ENCODE results near the gene TGFBR3.
A peak's percentile ranks its signal among the peaks of the same experiment; 100 is the strongest.

GRCh38 chr1:91744953-91745639, 140.9 kb downstream of the TGFBR3 start:
- TF ChIP-seq, protein P1, sequence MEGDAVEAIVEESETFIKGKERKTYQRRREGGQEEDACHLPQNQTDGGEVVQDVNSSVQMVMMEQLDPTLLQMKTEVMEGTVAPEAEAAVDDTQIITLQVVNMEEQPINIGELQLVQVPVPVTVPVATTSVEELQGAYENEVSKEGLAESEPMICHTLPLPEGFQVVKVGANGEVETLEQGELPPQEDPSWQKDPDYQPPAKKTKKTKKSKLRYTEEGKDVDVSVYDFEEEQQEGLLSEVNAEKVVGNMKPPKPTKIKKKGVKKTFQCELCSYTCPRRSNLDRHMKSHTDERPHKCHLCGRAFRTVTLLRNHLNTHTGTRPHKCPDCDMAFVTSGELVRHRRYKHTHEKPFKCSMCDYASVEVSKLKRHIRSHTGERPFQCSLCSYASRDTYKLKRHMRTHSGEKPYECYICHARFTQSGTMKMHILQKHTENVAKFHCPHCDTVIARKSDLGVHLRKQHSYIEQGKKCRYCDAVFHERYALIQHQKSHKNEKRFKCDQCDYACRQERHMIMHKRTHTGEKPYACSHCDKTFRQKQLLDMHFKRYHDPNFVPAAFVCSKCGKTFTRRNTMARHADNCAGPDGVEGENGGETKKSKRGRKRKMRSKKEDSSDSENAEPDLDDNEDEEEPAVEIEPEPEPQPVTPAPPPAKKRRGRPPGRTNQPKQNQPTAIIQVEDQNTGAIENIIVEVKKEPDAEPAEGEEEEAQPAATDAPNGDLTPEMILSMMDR (IDR thresholded peaks at IDR 0.05): peak in 1 of 3 donors; percentile 13
- no peak for TF ChIP-seq EP300 (IDR thresholded peaks at IDR 0.05)
- TF ChIP-seq POLR2A (IDR thresholded peaks at IDR 0.05): no peak
